NCI-H1694 treated with DMSO at 0.1 percent for 48 hours (cell line): ENCODE results near the gene FCN2.

Experiments used
- DNase-seq: peaks from one replicate; lab custom pipeline; 2025; lab: John Stamatoyannopoulos, UW

The FCN2 gene

GRCh38 chr9:134880484-134881312, at the start of gene FCN2:
Gene FCN2 (plus strand): TSS chr9:134880810. CDS start chr9:134880822, 12 bp downstream.
- DNase-seq, result peak; percentile 18

DNA sequence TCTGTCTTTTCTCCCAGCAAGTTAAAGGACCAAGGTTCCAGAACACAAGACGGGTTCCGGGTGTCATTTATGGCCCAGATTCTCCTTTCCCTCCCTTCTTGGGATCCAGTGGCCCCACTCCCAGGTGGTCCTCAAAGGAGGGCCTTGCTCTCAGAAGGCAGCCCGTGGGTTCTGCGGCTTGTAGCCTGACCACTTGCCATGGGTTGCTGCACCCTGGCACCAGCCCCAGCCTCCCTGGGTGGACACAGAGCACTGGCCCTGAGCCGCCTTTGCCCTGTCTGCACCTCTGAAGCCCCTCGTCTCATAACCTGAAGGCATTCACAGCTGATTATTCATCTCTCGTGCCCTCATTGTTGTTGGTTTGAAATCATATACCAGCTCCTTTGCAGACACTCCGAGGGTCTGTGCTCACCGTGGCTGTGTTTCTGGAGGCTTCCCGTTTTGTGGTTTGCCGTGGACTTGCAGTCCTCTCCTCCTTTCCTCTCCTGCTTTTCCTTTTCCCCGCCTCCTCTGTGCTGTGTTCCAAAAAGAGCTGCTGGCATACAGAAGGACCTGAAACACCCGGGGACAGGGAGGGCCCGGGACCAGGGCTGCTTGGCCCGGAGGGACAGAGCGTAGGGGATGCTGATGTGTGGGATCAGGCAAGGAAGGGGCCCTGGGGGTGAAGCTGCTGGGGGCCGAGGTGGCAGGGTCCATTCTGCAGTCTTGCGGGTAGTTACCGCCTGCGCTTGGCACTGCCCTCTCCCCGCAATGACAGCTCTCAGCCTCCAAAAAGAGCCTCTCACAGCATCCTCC, 49.5 kb upstream of the FCN2 start:
- DNase-seq, result peak; percentile 5

DNA sequence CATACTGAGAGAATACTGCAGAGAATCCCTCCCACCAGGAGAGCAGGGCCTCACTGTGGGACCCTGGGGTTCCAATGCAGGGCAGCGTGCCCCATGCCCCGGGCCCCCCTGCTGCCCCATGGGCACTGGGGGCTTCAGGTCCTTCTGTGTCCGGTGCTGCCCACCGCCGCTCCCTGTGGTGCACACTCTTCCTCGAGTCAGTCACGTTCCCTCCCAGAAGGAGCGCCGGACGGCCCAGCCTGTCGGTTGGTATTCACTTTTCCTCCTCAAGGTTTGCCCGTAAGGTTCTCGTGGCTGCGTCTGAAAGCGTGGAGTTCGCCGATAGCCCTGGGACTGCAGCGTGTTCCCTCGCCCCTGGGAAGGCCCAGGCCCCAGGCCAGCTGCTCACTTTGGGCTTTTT, 48.1 kb upstream of the FCN2 start:
- no peak for DNase-seq

DNA sequence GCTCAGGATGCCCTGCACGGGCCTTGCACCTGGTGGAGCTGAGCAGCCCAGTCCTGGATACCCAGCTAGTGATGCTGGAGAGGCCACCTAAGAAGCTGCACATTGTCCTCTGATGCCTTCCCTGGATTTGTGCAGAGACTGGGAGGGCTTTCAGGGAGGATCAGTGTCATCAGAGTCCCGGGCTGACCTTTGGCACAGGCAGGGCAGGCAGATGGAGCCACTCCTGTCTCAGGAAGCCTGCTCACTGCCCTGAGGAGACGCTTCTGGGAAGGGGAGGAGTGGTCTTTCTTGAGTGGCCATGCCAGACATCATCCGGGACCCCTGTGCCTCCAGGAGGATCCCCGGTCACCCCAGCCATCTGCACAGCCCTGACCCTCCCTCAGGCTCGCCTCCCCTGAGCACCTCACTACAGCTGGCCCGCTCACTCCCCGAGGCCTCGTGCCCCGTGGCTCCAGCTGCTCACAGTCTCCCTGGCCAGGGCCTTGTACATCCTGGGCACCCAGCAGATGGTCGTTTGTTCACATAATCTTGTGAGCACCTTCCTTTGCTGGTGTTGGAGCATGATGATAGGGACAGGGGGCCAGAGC, 47.2 kb upstream of the FCN2 start:
- DNase-seq, result peak; percentile 16

GRCh38 chr9:134834217-134834956, 46.2 kb upstream of the FCN2 start:
- peak; percentile 72 for DNase-seq

GRCh38 chr9:134834957-134835419, 45.6 kb upstream of the FCN2 start:
- no peak for DNase-seq

DNA sequence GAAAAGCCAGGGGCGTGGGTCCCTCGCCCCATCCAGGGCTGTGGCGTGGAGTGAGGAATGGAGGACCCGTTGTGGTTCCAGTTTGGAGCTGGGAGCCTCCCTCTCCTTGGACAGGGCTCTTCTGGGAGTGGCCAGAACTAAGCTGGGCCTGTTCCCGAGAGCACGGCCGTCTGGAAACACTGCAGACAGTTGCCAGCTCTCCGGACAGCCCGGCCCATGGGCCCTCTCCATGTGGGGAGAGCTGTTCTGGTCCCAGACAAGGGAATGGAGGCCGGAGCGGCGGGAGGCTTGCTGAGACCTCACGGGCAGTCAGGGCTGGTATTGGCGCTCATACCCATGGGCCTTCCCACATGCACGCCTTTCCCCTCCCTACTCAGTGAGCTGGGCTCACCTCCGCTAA, 45.2 kb upstream of the FCN2 start:
- no peak for DNase-seq

- no peak for DNase-seq
These were observed 44.6 kb upstream of the FCN2 start for GRCh38 chr9:134835987-134836386.

GRCh38 chr9:134836406-134836970, 44.1 kb upstream of the FCN2 start:
- DNase-seq, result no peak

DNA sequence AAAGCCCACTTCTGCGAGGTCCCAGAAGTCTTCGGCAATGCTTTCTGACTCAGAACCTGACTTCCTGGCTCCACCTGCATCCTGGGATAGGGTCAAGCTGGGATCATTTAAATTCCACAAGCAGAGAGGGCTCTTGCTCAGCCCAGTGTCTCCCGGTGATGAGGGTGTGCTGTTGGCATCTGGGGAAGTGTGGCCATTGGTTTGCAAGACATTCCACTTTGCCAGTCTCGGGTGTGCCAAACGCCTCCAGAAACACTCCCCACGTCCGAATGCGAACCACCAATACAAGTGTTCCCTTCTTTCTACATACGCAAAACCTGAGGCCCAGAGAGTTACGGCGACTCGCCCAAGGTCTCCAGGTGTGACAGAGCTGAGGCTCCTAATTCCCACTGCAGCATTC, 43.1 kb upstream of the FCN2 start:
- no peak for DNase-seq

DNA sequence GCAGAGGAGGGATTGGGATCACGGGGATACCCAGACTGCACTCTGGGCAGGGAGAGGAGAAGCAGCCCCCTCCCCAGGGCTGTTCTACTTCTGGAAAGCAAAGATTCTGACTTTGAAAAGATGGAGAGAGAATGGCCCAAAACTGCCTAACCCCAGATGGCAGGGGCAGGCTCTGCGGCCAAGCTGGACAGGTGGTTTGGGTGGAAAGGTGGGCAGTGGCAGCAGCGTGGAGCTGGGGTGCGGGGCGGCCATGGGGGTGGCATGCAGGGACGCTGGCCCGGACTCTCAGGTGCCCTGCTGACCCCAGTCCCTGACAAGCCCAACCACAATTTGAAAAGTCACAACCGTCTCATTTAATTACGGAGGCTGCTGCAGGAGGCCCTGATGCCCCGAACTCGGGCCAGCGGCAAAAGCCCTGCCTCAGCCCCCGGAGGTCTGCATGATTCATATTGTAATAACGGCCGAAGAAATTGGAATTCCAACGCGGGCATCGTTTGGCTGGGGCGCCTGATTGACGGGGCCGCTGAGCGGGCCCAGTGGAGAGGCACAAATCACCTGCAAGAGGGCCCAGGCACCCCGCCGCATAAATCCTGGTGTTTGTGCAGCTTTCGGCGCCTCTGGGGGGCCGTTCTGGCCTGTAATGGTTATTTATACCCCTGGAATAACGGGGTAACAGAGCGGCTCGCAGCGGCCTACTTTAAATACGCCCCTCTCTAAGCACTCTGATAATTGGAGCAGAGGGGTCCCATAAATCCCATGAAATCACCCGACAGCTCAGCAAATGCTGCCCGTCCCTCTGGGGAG, 41.8 kb upstream of the FCN2 start:
- no peak for DNase-seq

DNA sequence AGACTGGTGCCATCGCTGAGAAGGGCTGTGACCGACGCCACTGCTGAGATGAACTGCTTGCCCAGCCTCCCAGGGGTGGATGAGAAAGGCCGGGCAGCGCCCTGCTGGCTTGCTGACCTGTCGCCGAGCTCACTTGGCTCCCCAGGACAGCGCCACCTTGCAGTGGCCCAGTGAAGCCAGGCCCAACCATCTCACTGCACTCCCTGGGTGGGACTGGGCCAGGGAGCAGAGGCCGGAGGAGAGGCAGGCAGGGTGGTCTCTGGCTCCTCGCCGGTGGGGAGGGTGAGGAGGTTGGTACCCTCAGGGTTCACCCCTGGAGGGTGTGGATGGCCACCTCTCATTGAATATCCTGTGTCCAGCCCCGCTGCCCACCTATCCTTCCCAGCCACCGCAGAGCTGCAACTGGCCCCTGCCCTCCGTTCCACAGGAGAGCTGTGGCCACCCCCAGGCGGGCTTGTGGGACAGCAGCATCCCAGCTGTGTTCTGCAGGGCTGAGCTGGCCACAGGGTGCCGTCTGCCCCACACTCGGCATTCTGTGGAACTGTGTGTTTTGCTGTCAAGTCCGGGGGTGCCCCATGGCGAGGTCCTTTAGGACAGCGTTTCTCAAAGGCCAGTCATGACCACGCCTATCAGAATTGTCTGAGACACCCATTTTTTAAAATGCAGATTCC, 41.0 kb upstream of the FCN2 start:
- DNase-seq, result no peak

DNA sequence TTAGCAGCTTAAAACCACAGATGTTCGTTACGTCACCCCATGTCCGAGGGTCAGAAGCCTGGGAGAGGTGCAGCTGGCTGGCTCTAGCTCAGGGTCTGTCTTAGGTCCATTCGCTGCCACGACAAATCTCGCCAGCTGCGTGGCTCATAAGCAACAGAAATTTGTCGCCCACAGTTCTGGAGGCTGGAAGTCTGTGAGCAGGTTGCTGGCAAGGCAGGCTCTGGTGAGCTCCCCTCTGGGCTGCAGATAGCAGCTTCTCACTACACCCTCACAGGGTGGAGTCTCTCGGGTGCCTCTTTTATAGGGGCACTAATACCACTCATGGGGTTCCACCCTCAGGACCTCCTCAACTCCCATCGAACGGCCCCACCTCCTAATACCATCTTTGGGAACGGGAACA, 40.1 kb upstream of the FCN2 start:
- DNase-seq, result no peak

- DNase-seq, result no peak
These were observed 39.3 kb upstream of the FCN2 start for GRCh38 chr9:134841180-134841904.

GRCh38 chr9:134842321-134842720, 38.3 kb upstream of the FCN2 start:
- no peak for DNase-seq

DNA sequence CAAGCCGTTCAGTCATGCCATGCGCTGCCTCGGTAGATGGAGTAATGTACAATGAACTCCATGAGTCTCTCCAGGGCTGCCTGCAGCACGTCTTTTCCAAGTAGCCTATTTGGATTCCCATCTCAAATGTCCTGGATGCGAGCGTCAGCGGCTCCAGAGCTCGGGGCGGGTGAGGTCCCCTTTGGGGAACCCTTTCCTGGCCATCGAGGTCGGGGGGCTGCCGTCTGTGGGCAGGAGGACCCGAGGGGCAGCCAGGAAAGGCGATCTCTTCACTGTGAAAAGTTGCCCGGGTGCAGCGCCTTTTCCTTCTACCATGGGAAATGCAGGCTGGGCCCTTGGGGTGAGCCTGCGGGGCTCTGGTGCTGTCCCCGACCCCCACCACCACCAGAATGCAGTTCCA, 36.9 kb upstream of the FCN2 start:
- DNase-seq, result no peak

GRCh38 chr9:134844821-134845220, 35.8 kb upstream of the FCN2 start:
- no peak for DNase-seq

DNA sequence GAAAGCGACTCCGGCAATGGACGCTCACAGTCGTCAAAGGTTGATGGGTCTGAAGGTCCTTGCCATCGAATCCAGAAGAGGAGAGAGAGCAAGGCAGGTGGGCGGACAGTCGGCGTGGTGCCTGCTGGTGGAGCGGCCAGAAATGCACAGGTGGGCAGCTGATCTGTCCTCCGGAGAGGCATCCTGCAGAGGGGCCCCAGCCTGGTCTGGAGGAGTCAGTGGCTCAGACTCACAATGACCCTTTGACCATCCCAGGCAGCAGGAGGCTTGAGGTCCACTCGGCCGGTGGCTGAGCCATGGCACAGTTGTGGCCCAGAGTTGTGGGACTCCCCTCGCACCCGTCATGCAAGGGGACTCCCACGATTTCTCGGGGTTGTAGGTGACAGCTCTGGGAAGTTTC, 34.4 kb upstream of the FCN2 start:
- DNase-seq, result no peak

GRCh38 chr9:134846699-134847098, 33.9 kb upstream of the FCN2 start:
- no peak for DNase-seq

DNA sequence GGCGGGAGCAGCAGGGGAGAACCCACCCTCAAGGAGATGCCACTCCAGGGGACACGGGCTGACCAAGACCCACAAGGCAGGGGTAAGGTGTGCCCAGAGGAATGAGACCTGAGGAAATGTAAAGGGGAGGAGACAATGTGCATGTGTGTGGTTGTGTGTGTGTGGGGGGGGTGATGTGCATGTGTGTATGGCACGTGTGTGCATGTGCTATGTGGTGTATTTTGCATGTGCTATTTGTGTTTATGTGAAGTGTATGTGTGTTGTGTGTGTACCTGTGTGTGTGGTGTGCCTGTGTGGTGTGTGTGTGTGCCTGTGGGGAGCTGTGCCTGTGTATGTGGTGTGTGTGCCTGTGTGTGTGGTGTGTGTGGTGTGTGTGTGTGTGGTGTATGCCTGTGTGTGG, 33.5 kb upstream of the FCN2 start:
- DNase-seq, result no peak
